ELR (cell line): ENCODE data around the gene GSE1.

Experiments used
- DNase-seq: peaks from one replicate; pipeline ENCODE4 v3.0.0-alpha.2; 2015; ENCODE audit warnings: low read depth

The GSE1 gene

GRCh38 chr16:85662482-85662812, 49.3 kb downstream of the GSE1 start:
- DNase-seq: no peak

GRCh38 chr16:85662976-85663830, 50.1 kb downstream of the GSE1 start:
- no peak for DNase-seq

DNA sequence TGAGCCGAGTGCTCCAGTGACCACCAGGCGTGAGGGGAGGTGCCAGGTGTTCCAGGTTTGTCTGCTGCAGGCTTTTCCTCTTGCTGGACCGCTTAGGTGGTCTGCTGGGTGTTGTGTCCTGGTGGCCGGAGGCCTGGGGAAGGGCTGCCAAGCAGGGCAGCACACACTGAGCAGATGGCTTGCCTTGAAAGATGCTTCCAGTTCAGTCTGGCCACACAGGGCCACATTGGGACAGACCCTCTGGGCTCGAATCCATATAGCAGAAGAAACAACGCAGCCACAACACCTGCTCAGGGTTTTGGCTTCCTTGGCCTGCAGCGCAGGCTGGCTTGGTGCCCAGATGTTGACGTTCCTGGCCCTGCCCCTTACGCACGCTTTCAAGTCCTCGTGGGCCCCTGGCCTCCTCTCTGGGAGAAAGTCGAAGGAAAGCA, 50.8 kb downstream of the GSE1 start:
- no peak for DNase-seq

DNA sequence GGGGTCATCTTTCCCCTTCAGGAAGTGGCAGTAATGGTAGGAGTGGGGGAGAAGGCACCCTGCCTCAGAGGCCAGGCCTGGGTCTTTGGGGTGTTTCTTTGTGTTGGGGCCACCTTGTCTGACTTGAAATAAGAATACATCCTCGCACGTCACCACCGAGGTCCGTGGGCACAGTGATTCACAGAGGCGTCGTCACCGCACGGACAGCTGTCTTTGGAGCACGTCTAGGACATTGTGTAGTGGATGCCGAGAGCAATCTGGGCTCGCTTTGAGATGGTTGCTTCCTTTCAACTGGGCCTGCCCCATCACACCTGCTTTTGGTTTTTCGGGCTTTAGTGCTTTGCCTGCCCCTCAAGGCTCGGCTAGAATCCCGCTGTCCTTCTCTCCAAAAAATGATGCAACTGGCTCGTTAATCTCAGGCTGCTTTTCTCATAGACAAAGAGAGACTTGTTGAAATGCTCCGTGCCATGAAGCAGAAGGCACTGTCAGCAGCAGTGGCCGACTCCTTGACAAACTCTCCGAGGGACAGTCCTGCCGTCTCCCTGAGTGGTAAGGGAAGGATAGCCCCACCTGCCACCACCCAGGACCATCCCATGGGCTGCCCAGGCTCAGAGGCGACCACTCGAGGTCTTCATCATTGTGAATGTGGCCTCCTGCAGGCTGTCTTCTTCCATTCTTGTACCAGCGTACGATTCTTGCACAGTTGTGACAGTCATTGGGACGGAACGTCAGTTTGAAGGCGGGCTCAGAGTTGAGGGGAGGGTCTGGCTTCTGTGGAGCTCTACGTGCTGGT, 51.7 kb downstream of the GSE1 start:
- DNase-seq: no peak

GRCh38 chr16:85665373-85665740, 52.2 kb downstream of the GSE1 start:
- DNase-seq: no peak

DNA sequence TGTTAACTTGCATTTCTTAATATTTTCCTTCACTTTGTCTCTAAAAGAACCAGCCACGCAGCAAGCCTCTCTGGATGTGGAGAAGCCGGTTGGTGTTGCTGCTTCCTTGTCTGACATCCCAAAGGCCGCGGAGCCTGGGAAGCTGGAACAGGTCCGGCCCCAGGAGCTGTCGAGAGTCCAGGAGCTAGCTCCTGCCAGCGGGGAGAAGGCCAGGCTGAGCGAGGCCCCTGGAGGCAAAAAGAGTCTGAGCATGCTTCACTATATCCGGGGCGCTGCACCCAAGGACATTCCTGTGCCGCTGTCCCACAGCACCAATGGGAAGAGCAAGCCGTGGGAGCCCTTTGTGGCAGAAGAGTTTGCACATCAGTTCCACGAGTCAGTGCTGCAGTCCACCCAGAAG, 52.8 kb downstream of the GSE1 start:
- DNase-seq: no peak

DNA sequence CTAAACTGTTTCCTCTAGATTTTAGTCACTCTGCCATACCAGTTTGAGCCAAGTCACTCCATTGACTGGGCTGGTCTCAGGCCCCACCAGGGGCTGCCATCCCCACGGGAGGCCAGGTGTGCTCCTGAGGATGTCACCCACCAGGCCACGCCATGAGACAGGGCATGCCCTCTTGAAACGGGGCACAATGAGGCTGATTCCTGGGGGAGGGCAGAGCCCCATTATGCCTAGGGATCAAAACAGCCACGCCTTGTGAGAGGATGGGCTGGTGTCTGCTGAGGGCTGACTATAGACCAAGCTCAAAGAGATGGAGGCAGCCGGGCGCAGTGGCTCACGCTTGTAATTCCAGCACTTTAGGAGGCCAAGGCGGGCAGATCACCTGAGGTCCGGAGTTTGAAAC, 54.1 kb downstream of the GSE1 start:
- DNase-seq: no peak

DNA sequence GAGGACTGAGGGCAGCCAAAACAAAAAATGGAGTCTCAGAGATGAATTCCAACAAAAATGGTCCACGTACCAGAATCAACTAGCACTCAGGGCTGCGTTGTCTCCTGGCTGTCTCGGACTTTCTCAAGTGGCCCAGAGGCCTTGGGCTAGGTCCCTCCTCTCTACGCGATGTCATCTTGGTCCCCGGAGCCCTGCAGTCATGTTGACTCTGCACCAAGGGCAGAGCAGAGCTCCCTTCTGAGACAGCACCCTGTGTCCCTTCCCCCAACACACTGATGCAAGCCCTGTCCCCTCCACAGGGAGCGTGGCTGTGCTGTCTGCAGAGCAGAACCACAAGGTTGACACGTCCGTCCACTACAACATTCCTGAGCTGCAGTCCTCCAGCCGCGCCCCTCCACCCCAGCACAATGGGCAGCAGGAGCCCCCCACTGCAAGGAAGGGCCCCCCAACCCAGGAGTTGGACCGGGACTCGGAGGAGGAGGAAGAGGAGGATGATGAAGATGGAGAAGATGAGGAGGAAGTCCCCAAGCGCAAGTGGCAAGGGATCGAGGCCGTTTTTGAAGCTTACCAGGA, 54.8 kb downstream of the GSE1 start:
- no peak for DNase-seq

- DNase-seq: no peak
Observed at GRCh38 chr16:85668676-85669424, 55.7 kb downstream of the GSE1 start.

GRCh38 chr16:85670840-85671239, 57.7 kb downstream of the GSE1 start:
- no peak for DNase-seq

DNA sequence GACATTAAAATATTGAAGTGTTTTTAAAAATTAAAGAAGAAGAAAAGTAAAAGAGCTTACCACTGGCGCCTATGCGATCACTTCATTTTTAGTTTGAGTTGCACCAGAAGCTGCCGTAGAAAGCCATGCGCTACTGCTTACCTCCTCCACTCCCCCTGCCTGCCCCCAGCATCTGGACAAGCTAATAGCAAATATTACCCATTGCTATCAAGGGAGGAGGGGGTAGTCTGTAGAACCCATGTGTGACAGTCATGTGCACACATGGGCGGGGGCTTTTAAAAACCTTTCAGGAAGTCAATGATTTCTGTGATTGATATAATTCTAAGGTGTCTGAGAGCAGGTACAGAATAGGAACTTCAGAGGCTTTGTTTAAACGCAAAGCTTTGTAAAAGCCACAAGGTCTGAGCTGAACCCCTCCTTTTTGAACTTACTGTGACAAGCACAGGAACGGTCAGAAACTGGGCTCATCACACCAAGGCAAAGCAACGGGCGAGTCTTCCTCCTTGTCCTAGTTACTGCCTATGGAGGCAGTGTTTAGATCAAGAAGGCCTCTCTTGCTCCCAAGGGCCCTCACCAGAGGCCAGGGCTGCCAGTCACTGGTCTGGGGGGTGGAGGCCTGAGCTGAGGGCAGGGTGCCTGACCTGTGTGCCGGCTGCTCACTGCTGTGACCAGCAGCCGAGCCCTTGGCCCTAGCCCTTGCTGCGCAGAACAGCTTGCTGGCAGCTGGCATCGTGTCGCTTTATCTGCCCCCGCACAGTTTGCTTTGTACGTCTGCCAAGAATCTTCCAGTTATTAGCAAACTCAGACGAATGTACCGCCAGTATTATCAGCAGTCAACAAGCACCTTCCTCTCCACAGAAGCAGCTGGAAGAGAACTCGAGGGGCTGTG, 60.7 kb downstream of the GSE1 start:
- DNase-seq: no peak

DNA sequence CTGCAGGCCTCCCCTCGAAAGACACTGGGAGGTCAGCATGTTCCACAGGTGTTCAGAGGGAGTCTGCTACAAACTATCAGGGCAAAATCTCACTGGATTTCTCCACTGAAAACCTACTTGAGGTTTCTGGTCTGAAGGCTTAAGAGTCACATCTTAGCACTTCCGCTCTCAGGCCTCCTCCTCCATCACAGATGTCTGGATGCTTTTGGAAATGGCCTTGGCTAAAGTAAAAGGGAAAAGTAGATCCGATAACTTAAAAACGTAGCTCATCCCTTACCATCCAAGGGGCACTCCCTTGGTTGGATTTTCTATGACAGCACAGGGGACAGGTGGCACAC, 61.3 kb downstream of the GSE1 start:
- DNase-seq: no peak

GRCh38 chr16:85674828-85675227, 61.7 kb downstream of the GSE1 start:
- no peak for DNase-seq

- peak; percentile 55 for DNase-seq
Observed at GRCh38 chr16:85675251-85675874, 62.2 kb downstream of the GSE1 start.

- no peak for DNase-seq
Observed at GRCh38 chr16:85676466-85676865, 63.3 kb downstream of the GSE1 start.

- DNase-seq: no peak
Observed at GRCh38 chr16:85677383-85677967, 64.4 kb downstream of the GSE1 start.

DNA sequence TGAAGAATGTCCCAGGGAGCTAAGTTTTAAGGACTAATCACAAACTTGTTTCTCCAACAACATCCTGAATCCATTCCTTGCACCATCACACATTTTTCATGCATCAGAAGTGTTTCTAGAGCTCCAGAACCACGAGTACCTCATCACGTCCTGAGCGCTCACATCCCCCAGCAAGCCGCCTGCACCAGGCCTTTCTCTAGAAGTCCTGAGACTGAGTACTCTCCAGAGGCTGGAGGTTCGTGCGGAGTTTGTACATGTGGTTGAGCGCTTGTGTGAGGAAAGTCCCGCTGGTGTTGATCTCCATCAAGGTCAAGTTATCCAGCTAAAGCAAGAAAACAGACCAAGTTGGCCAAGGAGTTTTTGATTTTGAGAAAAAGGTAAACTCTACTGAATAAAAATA, 64.9 kb downstream of the GSE1 start:
- DNase-seq: no peak

DNA sequence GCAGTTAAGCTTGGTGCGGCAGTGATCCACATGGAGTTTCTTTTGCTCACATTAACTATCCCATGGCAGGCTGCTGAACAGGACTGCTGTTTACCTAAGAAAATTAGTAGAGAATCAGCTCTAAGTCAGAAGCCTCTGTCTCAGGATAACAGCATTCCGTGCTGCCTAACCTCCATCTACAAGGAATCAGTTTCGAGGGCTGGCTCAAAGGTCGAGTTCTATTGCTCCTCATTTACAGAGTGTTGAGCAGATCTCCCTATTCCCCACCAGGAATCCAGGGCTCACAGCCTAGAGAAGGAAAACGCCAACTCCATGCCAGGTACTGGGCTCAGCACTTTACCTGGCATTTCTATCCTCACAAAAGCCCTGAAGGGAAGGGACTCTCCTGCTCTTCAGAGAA, 65.7 kb downstream of the GSE1 start:
- no peak for DNase-seq

DNA sequence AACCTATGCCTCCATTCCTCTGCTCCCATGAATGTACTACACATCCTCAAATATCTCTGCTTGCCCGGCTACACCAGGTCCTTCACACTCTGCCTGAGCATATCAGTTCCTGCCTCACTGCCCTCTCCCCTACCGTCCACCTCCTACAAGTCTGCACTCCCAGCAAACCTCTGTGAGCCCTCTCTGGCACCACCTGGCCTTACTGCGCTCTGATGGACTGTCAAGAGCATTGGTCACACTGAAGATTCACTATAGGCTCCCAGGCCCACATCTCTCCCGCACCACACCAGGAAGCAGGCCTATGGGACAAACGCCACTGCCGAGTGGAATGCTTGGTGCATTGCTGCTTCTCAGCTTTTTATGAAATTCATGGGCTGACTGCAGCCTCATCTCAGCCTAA, 66.7 kb downstream of the GSE1 start:
- no peak for DNase-seq

DNA sequence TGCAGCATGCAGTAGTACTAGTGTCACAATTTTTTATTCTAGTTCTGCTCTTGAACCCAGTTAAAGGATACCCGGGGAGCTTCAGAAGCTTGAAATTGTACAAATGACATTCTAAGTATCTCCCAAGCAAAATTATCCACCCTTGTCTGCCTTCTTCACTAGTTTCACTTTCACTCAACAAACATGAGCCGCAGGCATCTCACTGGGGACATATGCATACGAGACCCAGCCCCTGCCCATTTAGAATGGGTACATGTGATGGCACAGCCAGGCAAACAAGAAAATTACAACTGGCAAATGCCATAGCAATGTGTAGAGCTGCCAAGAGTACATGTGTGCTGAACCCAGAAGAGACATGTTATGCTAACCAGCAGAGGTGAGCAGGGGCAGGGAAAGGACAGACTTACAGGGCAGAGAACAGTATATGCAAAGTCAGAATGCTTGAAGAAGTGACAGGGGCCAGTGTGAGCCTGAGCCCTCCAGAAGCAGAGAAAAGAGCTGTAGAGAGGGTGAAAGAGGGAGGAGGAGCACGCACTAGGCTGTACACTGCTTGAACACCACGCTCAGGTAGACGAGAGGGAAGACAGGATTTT, 67.3 kb downstream of the GSE1 start:
- no peak for DNase-seq
